ENCODE data around the gene NEGR1. TPM values are rescaled to one million over a fixed set of nuclear protein-coding genes. Genes with fewer than 3 reads are reported as not detected.
A peak's percentile ranks its signal among the peaks of the same experiment; 100 is the strongest.

Gene NEGR1
- total RNA-seq, 1 experiment from 2014 or later: 0.44 TPM

- POLR2A ChIA-PET (ENCODE audit: unreplicated experiment): no interaction called here
- Histone ChIP-seq H3K4me3 (no peak overlapping the region), H2AFZ (no peak overlapping the region), H3K36me3 (ENCODE audit: low read depth) (no peaks in the 10 kb centered on the region), H3K9me2 (ENCODE audit: insufficient read depth) (no peaks in the 10 kb centered on the region), H3F3A (ENCODE audit: insufficient read depth, low read depth) (no peaks in the 10 kb centered on the region), H3K27ac (no peak overlapping the region), H3K79me2 (ENCODE audit: low read depth) (no peaks in the 10 kb centered on the region), H3K9me3 (ENCODE audit: insufficient read depth, low read depth) (no peaks in the 10 kb centered on the region), H3K4me2 (no peak overlapping the region), H3K4me1 (replicated peaks; ENCODE audit: insufficient read depth) (no peaks in the 10 kb centered on the region), H3K27me3 (ENCODE audit: insufficient read depth, low read depth) (no peaks in the 10 kb centered on the region), H4K20me1 (ENCODE audit: insufficient read depth) (no peaks in the 10 kb centered on the region)
- TF ChIP-seq EZH2 (IDR thresholded peaks at IDR 0.05; ENCODE audit: low read depth): no peak
- TF ChIP-seq CTCF (conservative IDR thresholded peaks at IDR 0.05): no peak
- CTCF ChIA-PET: no interaction called here
- BruUV-seq (replicated peaks): no TSS peak
- intact Hi-C loops (cut with micrococcal nuclease; ENCODE audit: unreplicated experiment): no loop called here
- DNase-seq: no peak
These were observed 269.2 kb downstream of the NEGR1 start for GRCh38 chr1:72013161-72013560.

GRCh38 chr1:72011721-72012120, 270.6 kb downstream of the NEGR1 start:
- Histone ChIP-seq H3K4me3 (no peak overlapping the region), H3K79me2 (ENCODE audit: low read depth) (no peaks in the 10 kb centered on the region), H2AFZ (0 out of 2 replicates have a peak overlapping the region, but pooled peaks have one; percentile 4), H3K9me2 (ENCODE audit: insufficient read depth) (no peaks in the 10 kb centered on the region), H4K20me1 (ENCODE audit: insufficient read depth) (no peaks in the 10 kb centered on the region), H3K27ac (no peak overlapping the region), H3K27me3 (ENCODE audit: insufficient read depth, low read depth) (no peaks in the 10 kb centered on the region), H3F3A (ENCODE audit: insufficient read depth, low read depth) (no peaks in the 10 kb centered on the region), H3K4me2 (no peak overlapping the region), H3K4me1 (replicated peaks; ENCODE audit: insufficient read depth) (no peaks in the 10 kb centered on the region), H3K36me3 (ENCODE audit: low read depth) (no peaks in the 10 kb centered on the region), H3K9me3 (ENCODE audit: insufficient read depth, low read depth) (no peaks in the 10 kb centered on the region)
- intact Hi-C loops (cut with micrococcal nuclease; ENCODE audit: unreplicated experiment): no loop called here
- DNase-seq: no peak
- no peak for TF ChIP-seq EZH2 (IDR thresholded peaks at IDR 0.05; ENCODE audit: low read depth)
- TF ChIP-seq CTCF (conservative IDR thresholded peaks at IDR 0.05): no peak
- ChIA-PET CTCF (no interaction called here), POLR2A (ENCODE audit: unreplicated experiment) (no interaction called here)
- no TSS peak for BruUV-seq (replicated peaks)

- Histone ChIP-seq H3K36me3 (ENCODE audit: low read depth) (no peaks in the 10 kb centered on the region), H2AFZ (no peak overlapping the region), H3K9me3 (ENCODE audit: insufficient read depth, low read depth) (no peaks in the 10 kb centered on the region), H3K4me3 (no peak overlapping the region), H3K79me2 (ENCODE audit: low read depth) (no peaks in the 10 kb centered on the region), H3K4me1 (replicated peaks; ENCODE audit: insufficient read depth) (no peaks in the 10 kb centered on the region), H3K4me2 (no peak overlapping the region), H3F3A (ENCODE audit: insufficient read depth, low read depth) (no peaks in the 10 kb centered on the region), H4K20me1 (ENCODE audit: insufficient read depth) (no peaks in the 10 kb centered on the region), H3K27me3 (ENCODE audit: insufficient read depth, low read depth) (no peaks in the 10 kb centered on the region), H3K9me2 (ENCODE audit: insufficient read depth) (no peaks in the 10 kb centered on the region), H3K27ac (no peak overlapping the region)
- ChIA-PET CTCF (no interaction called here), POLR2A (ENCODE audit: unreplicated experiment) (interaction anchor here (1.1 kb wide), 1 partner anchor 15 kb away, joined by 3 read pairs; no protein-coding TSS in a partner anchor)
- intact Hi-C loops (cut with micrococcal nuclease; ENCODE audit: unreplicated experiment): no loop called here
- TF ChIP-seq CTCF (conservative IDR thresholded peaks at IDR 0.05) (no peak), EZH2 (IDR thresholded peaks at IDR 0.05; ENCODE audit: low read depth) (no peak)
- BruUV-seq (replicated peaks): no TSS peak
- DNase-seq: no peak
These were observed 272.3 kb downstream of the NEGR1 start for GRCh38 chr1:72010094-72010431.

Measured in PC-9 (cell line).